ENCODE data around the gene PIMREG.
A peak's percentile ranks its signal among the peaks of the same experiment; 100 is the strongest.

PIMREG gene

GRCh38 chr17:6462692-6463091, 18.4 kb downstream of the PIMREG start:
- DNase-seq = no peak

- DNase-seq = no peak
These were observed 19.6 kb downstream of the PIMREG start for GRCh38 chr17:6463616-6464445.

GRCh38 chr17:6464446-6465041, 20.3 kb downstream of the PIMREG start:
- no peak for DNase-seq

GRCh38 chr17:6465206-6466003, 21.1 kb downstream of the PIMREG start:
- DNase-seq = no peak

- DNase-seq = no peak
These were observed 23.3 kb downstream of the PIMREG start for GRCh38 chr17:6467567-6467966.

- no peak for DNase-seq
These were observed 24.0 kb downstream of the PIMREG start for GRCh38 chr17:6468051-6468790.

GRCh38 chr17:6470146-6470718, 26.0 kb downstream of the PIMREG start:
- DNase-seq = no peak

GRCh38 chr17:6470751-6471521, 26.7 kb downstream of the PIMREG start:
- no peak for DNase-seq

- no peak for DNase-seq
These were observed 27.5 kb downstream of the PIMREG start for GRCh38 chr17:6471531-6472465.

GRCh38 chr17:6472517-6472916, 28.3 kb downstream of the PIMREG start:
- DNase-seq = no peak

GRCh38 chr17:6473128-6473767, 29.0 kb downstream of the PIMREG start:
- peak; percentile 11 to 52 (median 47) for DNase-seq

- no peak for DNase-seq
These were observed 30.1 kb downstream of the PIMREG start for GRCh38 chr17:6474376-6474775.

GRCh38 chr17:6474906-6475305, 30.7 kb downstream of the PIMREG start:
- DNase-seq = no peak

GRCh38 chr17:6475411-6475810, 31.2 kb downstream of the PIMREG start:
- no peak for DNase-seq

GRCh38 chr17:6476076-6476809, 32.0 kb downstream of the PIMREG start:
- no peak for DNase-seq

- no peak for DNase-seq
These were observed 32.5 kb downstream of the PIMREG start for GRCh38 chr17:6476810-6477179.

- DNase-seq = no peak
These were observed 33.7 kb downstream of the PIMREG start for GRCh38 chr17:6477831-6478383.

GRCh38 chr17:6478486-6478885, 34.2 kb downstream of the PIMREG start:
- DNase-seq = no peak
